ENCODE results near the gene ACAD10.
"Not testable (repeated sequence)": the region's sequence is repeated elsewhere in the genome, so short reads cannot be mapped to it uniquely, and the experiment has no call there.

The ACAD10 gene

DNA sequence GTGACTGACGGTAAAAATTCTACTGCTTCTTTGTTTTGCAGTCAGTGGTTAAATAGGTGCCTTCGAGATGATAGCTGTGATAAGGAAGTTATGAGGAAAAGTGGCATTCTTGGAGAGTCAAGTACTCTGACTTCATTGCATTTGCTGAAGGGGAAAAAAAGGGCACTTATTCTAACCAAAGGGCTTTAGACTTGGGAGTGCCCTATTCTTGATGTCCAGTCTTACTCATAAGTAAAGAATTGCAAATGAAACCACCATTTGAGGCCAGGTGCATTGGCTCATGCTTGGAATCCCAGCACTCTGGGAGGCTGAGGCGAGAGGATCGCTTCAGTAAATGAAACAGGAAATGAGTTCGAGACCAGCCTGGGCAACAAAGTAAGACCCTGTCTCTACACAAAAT is 40.4 kb upstream of the ACAD10 start:
- TF ChIP-seq, protein P1, sequence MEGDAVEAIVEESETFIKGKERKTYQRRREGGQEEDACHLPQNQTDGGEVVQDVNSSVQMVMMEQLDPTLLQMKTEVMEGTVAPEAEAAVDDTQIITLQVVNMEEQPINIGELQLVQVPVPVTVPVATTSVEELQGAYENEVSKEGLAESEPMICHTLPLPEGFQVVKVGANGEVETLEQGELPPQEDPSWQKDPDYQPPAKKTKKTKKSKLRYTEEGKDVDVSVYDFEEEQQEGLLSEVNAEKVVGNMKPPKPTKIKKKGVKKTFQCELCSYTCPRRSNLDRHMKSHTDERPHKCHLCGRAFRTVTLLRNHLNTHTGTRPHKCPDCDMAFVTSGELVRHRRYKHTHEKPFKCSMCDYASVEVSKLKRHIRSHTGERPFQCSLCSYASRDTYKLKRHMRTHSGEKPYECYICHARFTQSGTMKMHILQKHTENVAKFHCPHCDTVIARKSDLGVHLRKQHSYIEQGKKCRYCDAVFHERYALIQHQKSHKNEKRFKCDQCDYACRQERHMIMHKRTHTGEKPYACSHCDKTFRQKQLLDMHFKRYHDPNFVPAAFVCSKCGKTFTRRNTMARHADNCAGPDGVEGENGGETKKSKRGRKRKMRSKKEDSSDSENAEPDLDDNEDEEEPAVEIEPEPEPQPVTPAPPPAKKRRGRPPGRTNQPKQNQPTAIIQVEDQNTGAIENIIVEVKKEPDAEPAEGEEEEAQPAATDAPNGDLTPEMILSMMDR (IDR thresholded peaks at IDR 0.05; ENCODE audit: borderline replicate concordance, insufficient read depth, low read depth, low read length) = no peak
- H3K4me3 ChIP-seq (ENCODE audit: low read depth, low read length) = no peak overlapping the region

DNA sequence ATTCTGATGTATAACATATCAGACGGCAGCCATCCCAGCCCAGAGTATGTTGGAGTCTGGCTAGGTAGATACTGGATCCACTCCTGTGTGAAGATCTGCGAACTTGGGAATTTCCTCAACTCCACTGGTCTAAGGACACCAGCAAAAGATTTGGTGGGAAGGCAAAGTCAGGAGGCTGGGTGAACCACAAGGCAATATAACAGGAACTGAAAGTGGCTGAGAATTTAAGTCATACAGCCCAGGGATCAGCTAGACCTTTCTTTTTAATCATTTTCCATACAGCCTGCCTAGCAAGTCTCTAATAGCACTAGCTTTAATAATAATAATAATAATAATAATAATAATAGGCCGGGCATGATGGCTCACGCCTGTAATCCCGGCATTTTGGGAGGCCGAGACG is 34.9 kb upstream of the ACAD10 start:
- TF ChIP-seq, protein P1 (IDR thresholded peaks at IDR 0.05; ENCODE audit: borderline replicate concordance, insufficient read depth, low read depth, low read length) = no peak

DNA sequence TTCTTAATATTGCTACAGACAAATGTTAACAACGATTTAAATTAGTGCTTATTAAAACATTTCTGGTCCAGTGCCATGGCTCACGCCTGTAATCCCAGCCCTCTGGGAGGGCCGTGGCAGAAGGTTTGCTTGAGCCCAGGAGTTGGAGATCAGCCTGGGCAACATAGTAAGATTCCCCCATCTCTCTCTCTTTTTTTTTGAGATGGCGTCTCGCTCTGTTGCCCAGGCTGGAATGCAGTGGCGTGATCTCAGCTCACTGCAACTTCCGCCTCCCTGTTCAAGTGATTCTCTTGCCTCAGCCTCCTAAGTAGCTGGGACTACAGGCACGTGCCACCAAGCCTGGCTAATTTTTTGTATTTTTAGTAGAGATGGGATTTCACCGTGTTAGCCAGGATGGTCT is 33.3 kb upstream of the ACAD10 start:
- H3K4me3 ChIP-seq (ENCODE audit: low read depth, low read length) = not testable (repeated sequence)

More for the DNA sequence above, 34.9 kb upstream of the ACAD10 start:
- no peak overlapping the region for H3K4me3 ChIP-seq (ENCODE audit: low read depth, low read length)

DNA sequence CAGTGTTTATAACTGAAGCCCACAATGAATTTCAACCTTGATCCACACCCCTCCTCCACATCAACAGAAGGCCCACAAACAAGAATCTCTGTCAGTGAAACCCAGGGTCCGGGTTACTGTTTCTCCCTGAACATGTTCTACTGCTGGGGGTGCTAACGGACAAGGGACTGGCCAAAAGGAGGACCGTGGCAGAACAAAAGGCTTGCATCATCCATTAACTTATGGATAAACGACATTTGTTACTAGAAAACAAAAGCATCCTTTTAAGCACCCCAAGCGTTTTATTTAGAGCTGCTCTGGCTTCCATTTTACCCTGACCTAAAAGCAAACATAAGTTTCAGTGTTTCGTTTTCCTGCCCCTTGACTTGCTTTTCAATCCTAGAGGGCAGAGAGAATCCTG is 32.3 kb upstream of the ACAD10 start:
- TF ChIP-seq, protein P1 (IDR thresholded peaks at IDR 0.05; ENCODE audit: borderline replicate concordance, insufficient read depth, low read depth, low read length) = no peak
- H3K4me3 ChIP-seq (ENCODE audit: low read depth, low read length) = no peak overlapping the region

DNA sequence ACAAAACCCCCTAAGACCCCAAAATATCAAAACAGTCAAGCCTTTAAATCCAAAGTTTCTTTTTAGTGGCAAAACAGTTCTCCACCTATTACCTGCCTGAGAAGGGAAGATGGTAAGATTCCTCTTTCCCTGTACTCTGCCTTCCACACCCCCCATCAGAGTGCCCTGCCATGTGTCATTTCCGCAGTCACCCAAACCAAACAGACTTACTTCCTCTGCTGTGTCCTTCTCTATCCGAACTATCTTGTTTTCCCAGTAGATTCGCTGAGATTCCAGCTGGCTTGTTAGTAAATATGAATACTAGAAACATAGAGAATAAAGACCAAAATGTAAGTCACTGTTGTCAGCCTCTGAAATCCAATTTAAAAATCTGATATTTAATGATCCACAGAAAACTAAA is 30.5 kb upstream of the ACAD10 start:
- H3K4me3 ChIP-seq (ENCODE audit: low read depth, low read length) = no peak overlapping the region
- TF ChIP-seq, protein P1 (IDR thresholded peaks at IDR 0.05; ENCODE audit: borderline replicate concordance, insufficient read depth, low read depth, low read length) = no peak

DNA sequence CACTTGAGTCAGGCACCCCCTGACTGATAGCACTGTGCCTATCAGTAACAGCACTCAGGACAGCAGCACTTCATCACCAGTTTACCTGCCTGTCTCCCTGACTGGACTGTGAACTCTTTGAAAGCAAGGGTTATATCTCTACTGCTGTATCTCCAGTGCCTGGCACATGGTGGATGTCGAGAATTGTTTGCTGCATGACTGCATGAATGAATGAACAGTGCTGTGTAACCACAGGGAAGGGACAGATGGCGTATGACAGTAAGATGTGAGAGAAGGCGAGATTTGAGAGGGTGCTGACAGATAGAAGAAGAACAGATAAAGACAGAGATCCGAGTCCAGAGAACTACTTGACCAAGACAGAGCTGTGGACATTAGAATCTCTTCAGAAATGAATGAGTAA is 29.8 kb upstream of the ACAD10 start:
- H3K4me3 ChIP-seq (ENCODE audit: low read depth, low read length) = no peak overlapping the region
- TF ChIP-seq, protein P1 (IDR thresholded peaks at IDR 0.05; ENCODE audit: borderline replicate concordance, insufficient read depth, low read depth, low read length) = no peak

DNA sequence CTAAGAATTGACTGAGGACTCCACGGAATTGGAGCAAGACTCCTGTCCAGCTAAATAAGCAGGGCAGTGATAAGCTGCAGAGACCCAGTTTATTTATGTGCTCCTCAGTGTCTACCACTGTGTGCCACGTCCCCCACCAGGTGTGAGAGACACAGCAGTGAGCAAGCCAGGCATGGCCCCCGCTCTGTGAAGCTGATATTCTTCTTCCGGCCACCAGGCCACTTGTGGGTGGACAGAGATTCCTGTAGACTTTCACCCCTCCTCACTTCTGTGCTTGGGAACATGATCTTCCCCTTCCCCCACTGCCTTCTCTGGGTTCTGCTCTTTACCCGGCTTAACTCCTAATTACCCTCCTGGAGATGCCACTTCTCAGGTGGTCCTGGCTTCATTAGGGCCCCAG is 21.4 kb upstream of the ACAD10 start:
- no peak overlapping the region for H3K4me3 ChIP-seq (ENCODE audit: low read depth, low read length)
- TF ChIP-seq, protein P1 (IDR thresholded peaks at IDR 0.05; ENCODE audit: borderline replicate concordance, insufficient read depth, low read depth, low read length) = no peak

All from GM12875 (cell line).